NCI-H748 treated with DMSO at 0.1 percent for 48 hours (cell line): Measurements from ENCODE around the gene RNF111.
"Not testable (repeated sequence)": the region's sequence is repeated elsewhere in the genome, so short reads cannot be mapped to it uniquely, and the experiment has no call there.

Experiments
- DNase-seq: peaks from one replicate; lab custom pipeline; 2025; lab: John Stamatoyannopoulos, UW

Gene RNF111

GRCh38 chr15:59059076-59059597 lies 71.7 kb downstream of the RNF111 start:
- no peak for DNase-seq

GRCh38 chr15:59060348-59060747 lies 72.9 kb downstream of the RNF111 start:
- no peak for DNase-seq

GRCh38 chr15:59063042-59063441 lies 75.6 kb downstream of the RNF111 start:
- DNase-seq = no peak

- DNase-seq = no peak
Observed at GRCh38 chr15:59069430-59069829, 82.0 kb downstream of the RNF111 start.

GRCh38 chr15:59074607-59075006 lies 87.1 kb downstream of the RNF111 start:
- no peak for DNase-seq

- no peak for DNase-seq
Observed at GRCh38 chr15:59087731-59088130, 100.3 kb downstream of the RNF111 start.

GRCh38 chr15:59094077-59094476 lies 106.6 kb downstream of the RNF111 start:
- DNase-seq = no peak

- DNase-seq = no peak
Observed at GRCh38 chr15:59096429-59096828, 109.0 kb downstream of the RNF111 start.

GRCh38 chr15:59099162-59099685 lies 111.8 kb downstream of the RNF111 start:
- no peak for DNase-seq

- DNase-seq = no peak
Observed at GRCh38 chr15:59104602-59104911, 117.1 kb downstream of the RNF111 start.

- peak; percentile 79 for DNase-seq
Observed at GRCh38 chr15:59104912-59105732, 117.7 kb downstream of the RNF111 start, which contains the start of gene CCNB2. CCNB2 (plus strand) TSS chr15:59105146; CDS start chr15:59105269, 123 bp downstream.

- no peak for DNase-seq
Observed at GRCh38 chr15:59105854-59106253, 118.4 kb downstream of the RNF111 start.

- no peak for DNase-seq
Observed at GRCh38 chr15:59111251-59111650, 123.8 kb downstream of the RNF111 start.

- DNase-seq = no peak
Observed at GRCh38 chr15:59115047-59115446, 127.6 kb downstream of the RNF111 start.

GRCh38 chr15:59116141-59116540 lies 128.7 kb downstream of the RNF111 start:
- no peak for DNase-seq

- DNase-seq = no peak
Observed at GRCh38 chr15:59116771-59117170, 129.3 kb downstream of the RNF111 start.

- no peak for DNase-seq
Observed at GRCh38 chr15:59119625-59120024, 132.2 kb downstream of the RNF111 start.

- DNase-seq = no peak
Observed at GRCh38 chr15:59120937-59121336, 133.5 kb downstream of the RNF111 start.

GRCh38 chr15:59124261-59124660 lies 136.8 kb downstream of the RNF111 start:
- DNase-seq = no peak

GRCh38 chr15:59125683-59126082 lies 138.2 kb downstream of the RNF111 start:
- DNase-seq = not testable (repeated sequence)

- DNase-seq = not testable (repeated sequence)
Observed at GRCh38 chr15:59127255-59127654, 139.8 kb downstream of the RNF111 start.

GRCh38 chr15:59131456-59131855 lies 144.0 kb downstream of the RNF111 start:
- no peak for DNase-seq

GRCh38 chr15:59131969-59132562 lies 144.6 kb downstream of the RNF111 start:
- DNase-seq = no peak
